ENCODE measurements around the gene TST.
"Not testable (repeated sequence)": the region's sequence is repeated elsewhere in the genome, so short reads cannot be mapped to it uniquely, and the experiment has no call there.

TST gene

DNA sequence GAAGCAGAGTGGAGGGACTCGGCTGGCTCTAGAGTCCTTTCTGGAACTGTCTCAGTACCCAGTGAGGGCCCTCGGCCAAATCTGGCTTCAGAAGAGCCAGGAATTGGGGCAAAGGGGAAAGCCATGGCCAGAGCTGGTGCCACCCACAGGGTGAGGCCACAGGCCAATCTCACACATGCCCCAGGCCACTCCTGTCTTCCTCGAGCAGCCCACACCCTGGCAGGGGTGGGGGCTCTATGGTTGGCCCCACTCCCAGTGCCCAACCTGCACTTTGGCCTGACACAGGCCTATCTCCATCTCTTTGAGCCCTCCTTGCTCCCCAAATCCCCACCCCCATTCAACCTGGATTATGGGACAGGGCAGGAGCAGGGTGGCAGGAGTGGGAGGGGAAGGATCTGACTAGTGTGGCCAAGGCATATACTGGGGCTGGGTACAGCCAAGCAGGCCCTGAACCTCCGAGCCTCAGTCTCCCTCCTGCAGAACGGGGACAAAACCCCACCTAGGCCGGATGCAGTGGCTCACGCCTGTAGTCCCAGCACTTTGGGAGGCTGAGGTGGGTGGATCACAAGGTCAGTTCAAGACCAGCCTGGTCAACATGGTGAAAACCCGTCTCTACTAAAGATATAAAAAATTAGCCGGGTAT, 6.9 kb downstream of the TST start:
- no peak for DNase-seq

- no peak for DNase-seq
These were observed 7.8 kb downstream of the TST start for GRCh38 chr22:37011472-37011871.

- no peak for DNase-seq
These were observed 8.3 kb downstream of the TST start for GRCh38 chr22:37010976-37011375.

DNA sequence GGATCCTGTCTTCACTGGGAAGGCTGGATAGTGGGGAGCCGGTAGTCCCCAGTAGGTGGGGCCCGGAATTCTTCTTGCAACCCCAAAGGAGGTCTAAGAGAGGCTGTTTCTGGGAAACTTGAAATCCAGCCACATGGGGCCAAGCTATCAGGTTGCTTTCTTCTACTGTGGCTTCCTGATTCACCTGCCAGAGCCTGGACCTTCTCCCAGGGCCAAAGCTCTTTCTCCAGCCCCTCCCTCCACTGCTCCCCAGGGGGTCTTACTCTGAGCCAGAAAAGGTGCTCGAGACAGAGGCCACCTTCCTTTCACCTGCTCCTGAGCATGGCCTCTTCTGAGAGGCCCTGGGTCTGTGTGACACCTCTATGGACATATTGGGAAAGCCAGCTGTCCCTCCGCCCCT, 9.1 kb downstream of the TST start:
- no peak for DNase-seq

DNA sequence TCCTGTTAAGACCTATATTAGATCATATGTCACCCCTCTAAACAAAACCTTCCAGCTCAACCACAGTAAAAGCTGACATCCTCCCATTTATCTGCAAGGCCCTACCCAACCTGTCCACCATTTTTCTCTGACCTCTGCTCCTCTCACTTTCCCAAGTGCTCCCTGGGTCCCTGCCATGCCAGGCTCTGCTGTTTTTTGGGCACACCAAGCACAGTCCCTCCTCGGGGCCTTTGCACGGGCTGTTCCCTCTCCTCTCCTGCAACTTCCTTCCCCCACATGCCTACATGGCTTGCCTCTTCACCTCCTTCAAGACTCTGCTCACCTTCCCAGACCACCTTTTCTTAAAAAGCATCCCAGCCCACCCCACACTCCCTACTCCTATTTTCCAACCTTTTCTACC, 9.8 kb downstream of the TST start:
- DNase-seq = no peak

DNA sequence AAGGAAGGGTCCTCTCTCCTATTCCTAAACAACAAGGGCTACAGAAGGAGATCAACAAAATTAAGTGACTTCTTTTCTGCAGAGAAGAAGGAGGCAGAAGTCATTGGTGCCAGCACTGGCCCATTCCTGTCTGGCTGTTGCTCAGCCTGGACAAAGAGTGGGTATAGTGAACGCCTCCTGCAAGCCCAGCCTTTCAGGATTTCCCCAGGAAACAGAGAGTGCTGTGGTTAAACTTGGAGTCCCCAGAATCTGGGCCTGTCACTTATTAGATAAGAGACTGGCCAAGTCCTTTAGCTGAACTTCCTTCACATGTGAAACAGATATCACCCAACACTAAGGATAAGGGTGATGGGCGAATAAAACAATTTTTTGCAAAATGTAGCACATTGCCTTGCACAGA, 10.9 kb downstream of the TST start:
- DNase-seq = no peak

- no peak for DNase-seq
These were observed 11.6 kb downstream of the TST start for GRCh38 chr22:37007651-37008050.

GRCh38 chr22:37002633-37003032, 16.6 kb downstream of the TST start:
- DNase-seq = no peak

GRCh38 chr22:37001826-37002225, 17.4 kb downstream of the TST start:
- no peak for DNase-seq

- DNase-seq = no peak
These were observed 18.3 kb downstream of the TST start for GRCh38 chr22:37000676-37001534.

DNA sequence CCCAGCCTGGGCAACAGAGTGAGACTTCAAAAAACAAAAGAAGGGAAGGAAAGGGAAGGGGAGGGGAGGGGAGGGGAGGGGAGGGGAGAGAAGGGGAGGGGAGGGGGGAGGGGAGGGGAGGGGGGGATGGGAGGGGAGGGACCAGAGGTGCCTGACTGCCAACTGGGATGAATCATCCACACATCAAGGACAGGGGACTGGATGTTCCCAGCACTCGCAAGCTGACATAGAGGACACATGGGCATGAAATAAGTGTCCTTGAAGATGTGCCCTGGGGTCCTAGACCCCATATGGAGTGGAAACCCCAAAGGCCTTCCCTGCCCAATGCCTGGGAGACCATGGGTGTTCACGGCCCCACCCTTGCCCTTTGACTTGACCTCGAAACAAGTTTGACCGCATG, 19.8 kb downstream of the TST start:
- DNase-seq = no peak

DNA sequence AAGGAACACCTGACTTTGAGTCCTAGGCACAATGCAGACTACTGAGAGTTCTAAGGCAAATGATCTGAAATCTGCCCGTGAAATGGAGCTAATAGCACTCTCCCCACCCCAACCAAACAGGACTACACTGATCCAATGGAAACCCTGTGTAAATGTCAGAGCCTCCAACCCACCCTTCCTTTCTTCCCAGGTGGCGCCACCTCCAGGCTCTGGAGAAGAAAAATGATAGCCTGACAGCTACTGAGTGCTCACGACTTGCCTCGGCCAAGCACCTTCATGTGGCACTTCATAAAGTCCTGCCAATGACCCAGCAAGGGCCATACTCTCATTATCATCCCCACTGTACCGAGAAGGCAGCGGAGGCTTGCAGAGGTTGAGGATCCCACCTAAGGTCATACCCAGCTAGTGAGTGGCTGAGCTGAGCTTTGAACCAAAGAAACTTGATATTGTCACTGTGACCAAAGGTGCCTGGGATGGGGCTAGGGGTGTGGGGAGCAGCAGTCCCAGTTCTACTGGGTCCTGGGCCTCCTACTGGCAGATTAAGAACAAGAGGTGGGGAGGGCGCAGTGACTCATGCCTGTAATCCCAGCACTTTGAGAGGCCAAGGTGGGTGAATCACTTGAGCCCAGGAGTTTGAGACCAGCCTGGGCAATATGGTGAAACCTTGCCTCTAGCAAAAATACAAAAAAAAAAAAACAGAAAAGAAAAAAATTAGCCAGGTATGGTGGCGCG, 20.5 kb downstream of the TST start:
- DNase-seq = no peak

GRCh38 chr22:36997746-36998145, 21.5 kb downstream of the TST start:
- no peak for DNase-seq

DNA sequence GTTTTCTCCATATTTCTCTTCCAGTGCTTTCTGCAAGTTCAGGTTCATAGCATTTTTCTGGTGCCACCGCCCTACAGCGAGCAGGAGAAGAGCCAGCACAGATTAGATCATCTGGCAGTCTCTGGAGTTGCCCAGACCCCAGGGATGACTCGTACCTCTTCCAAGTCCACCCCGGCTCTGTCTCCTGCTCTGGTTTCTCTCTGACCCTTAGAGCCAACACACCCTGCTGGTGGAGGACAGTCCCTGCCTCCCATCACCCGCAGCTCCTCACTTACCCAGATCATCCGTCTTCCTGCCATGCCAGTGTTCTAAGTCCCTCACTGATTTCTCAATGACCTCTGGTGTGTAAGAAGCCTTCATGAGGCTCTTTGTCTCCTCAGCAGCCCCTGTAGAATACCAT, 28.0 kb downstream of the TST start:
- DNase-seq = no peak

GRCh38 chr22:36990457-36990856, 28.8 kb downstream of the TST start:
- DNase-seq = no peak

DNA sequence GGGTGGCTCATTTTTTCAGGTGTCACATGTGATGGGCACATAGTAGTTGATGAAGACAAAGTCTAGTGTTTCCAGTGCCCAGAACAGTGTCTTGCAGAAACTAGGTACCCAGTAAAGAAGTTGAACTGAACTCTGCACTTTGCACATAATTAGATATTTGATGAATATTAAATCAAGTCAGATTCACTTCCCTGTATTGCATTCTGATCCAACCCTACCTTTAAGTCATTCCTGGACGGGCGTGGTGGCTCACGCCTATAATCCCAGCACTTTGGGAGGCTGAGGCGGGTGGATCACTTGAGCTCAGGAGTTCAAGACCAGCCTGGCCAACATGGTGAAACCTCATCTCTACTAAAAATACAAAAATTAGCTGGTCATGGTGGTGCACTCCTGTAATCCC, 30.2 kb downstream of the TST start:
- DNase-seq = not testable (repeated sequence)

GRCh38 chr22:36988075-36988832, 31.0 kb downstream of the TST start:
- DNase-seq = no peak

DNA sequence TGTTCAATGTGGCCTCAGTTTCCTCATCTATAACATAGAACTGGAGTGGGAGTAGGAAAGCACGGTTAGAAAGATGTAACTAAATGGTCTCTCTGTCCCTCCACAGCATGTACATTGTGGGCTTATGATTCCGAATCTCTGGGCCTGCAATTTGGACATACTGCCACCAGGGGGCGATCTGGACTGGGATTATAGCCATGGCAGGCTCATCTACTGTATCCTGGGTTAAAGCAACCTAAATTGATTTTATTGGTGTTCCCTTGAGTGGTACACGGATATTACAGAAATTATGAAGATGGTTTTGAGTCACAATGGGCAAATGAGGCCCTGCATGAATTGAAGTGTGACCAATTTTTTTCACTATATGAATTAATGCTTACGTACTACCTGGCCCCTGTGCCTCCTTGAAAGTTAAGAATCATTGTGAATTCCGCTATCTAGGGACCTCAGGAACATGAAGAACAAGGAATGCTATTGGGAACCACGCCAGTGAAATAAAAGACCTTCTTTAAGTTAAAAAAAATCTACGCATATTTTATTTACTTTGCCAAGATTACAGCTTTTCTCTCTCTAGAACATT, 32.9 kb downstream of the TST start:
- no peak for DNase-seq

- DNase-seq = no peak
These were observed 33.9 kb downstream of the TST start for GRCh38 chr22:36985211-36985889.

GRCh38 chr22:36982136-36982535, 37.1 kb downstream of the TST start:
- no peak for DNase-seq

- no peak for DNase-seq
These were observed 37.9 kb downstream of the TST start for GRCh38 chr22:36981247-36981775.
